RWPE2 (cell line): ENCODE measurements around the gene COMMD8.
"Not testable (repeated sequence)": the region's sequence is repeated elsewhere in the genome, so short reads cannot be mapped to it uniquely, and the experiment has no call there.

Source experiments
- ATAC-seq: fragments of 200-7000 bp; cut with Tn5 transposase; 3 replicates; pipeline ENCODE4 v1.9.1; 2021; ENCODE audit warnings: low read depth
- DNase-seq: peaks from one replicate; pipeline ENCODE4 v3.0.0-alpha.2; 2020; ENCODE audit warnings: low spot score
- H3K27ac ChIP-seq: fragments of 450-650 bp; 2 replicates; pipeline ENCODE4 v1.5.1; 2017; ENCODE audit warnings: mild to moderate bottlenecking; ENCODE audit not compliant: poor library complexity, severe bottlenecking
- H3K27me3 ChIP-seq: fragments of 250-450 bp; sonication (Bioruptor Pico); 2 replicates; pipeline ENCODE4 v1.5.1; 2021; ENCODE audit warnings: mild to moderate bottlenecking, moderate library complexity; ENCODE audit not compliant: insufficient read depth, poor library complexity, severe bottlenecking
- H3K36me3 ChIP-seq: fragments of 250-450 bp; sonication (Bioruptor Pico); 2 replicates; pipeline ENCODE4 v1.5.1; 2020; ENCODE audit warnings: low read depth, mild to moderate bottlenecking, moderate library complexity
- H3K4me1 ChIP-seq: fragments of 250-450 bp; sonication (Bioruptor Pico); 2 replicates; pipeline ENCODE4 v1.5.1; 2021; ENCODE audit warnings: mild to moderate bottlenecking, moderate library complexity; ENCODE audit not compliant: insufficient read depth, poor library complexity, severe bottlenecking
- H3K4me3 ChIP-seq: fragments of 250-450 bp; sonication (Bioruptor Pico); 2 replicates; pipeline ENCODE4 v1.5.1; 2021; ENCODE audit warnings: mild to moderate bottlenecking, moderate library complexity; ENCODE audit not compliant: severe bottlenecking
- H3K9me3 ChIP-seq: fragments of 250-450 bp; sonication (Bioruptor Pico); 2 replicates; pipeline ENCODE4 v1.5.1; 2021; ENCODE audit warnings: mild to moderate bottlenecking, moderate library complexity; ENCODE audit not compliant: severe bottlenecking
- TF ChIP-seq, protein P1 (sequence below): fragments of 450-650 bp; IDR thresholded peaks from one replicate; pipeline ENCODE4 v1.5.1; 2017; ENCODE audit warnings: mild to moderate bottlenecking, moderate library complexity; ENCODE audit not compliant: poor library complexity, severe bottlenecking

COMMD8 gene

DNA sequence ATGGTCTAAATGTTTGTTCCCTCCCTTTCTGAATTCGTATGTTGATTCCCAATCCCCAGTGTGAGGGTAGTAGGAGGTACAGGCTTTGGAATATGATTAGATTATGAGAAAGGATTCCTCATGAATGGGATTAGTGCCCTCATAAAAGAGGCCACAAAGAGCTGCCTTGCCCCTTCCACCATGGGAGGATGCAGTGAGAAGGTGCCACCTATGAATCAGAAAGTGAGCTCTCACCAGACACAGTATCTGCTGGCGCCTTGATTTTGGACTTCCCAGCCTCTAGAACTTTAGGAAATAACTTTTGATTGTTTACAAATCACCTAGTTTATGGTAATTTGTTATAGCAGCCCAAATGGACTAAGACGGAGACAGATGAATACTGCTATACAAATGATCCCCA, 25.2 kb upstream of the COMMD8 start:
- Histone ChIP-seq H3K4me1 (peaks cover 21% of the 10 kb centered on the region), H3K4me3 (no peak overlapping the region), H3K27ac (no peak overlapping the region), H3K9me3 (peaks cover 3% of the 10 kb centered on the region), H3K27me3 (no peaks in the 10 kb centered on the region), H3K36me3 (no peaks in the 10 kb centered on the region; the same call in 1 of the 2 replicates)
- no peak for ATAC-seq
- TF ChIP-seq, protein P1, sequence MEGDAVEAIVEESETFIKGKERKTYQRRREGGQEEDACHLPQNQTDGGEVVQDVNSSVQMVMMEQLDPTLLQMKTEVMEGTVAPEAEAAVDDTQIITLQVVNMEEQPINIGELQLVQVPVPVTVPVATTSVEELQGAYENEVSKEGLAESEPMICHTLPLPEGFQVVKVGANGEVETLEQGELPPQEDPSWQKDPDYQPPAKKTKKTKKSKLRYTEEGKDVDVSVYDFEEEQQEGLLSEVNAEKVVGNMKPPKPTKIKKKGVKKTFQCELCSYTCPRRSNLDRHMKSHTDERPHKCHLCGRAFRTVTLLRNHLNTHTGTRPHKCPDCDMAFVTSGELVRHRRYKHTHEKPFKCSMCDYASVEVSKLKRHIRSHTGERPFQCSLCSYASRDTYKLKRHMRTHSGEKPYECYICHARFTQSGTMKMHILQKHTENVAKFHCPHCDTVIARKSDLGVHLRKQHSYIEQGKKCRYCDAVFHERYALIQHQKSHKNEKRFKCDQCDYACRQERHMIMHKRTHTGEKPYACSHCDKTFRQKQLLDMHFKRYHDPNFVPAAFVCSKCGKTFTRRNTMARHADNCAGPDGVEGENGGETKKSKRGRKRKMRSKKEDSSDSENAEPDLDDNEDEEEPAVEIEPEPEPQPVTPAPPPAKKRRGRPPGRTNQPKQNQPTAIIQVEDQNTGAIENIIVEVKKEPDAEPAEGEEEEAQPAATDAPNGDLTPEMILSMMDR: no peak
- no peak for DNase-seq

DNA sequence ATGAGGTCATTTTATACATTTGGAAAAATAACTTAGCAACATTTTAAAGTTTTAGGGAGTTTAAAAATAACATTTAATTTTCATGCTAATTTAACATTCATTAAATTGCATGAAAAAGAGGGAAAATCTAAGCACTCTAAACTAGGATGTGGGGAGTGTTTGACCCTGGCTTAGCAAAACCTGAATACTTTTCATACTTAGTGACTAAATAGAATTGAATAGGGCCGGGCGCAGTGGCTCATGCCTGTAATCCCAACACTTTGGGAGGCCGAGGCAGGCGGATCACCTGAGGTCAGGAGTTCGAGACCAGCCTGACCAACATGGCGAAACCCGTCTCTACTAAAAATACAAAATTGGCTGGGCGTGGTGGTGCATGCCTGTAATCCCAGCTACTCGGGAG, 23.2 kb upstream of the COMMD8 start:
- Histone ChIP-seq H3K4me3 (peak overlapping the region; percentile 40), H3K4me1 (peaks cover 32% of the 10 kb centered on the region)
- not testable (repeated sequence) for ATAC-seq, DNase-seq, H3K9me3 ChIP-seq, H3K36me3 ChIP-seq, H3K27ac ChIP-seq, H3K27me3 ChIP-seq

DNA sequence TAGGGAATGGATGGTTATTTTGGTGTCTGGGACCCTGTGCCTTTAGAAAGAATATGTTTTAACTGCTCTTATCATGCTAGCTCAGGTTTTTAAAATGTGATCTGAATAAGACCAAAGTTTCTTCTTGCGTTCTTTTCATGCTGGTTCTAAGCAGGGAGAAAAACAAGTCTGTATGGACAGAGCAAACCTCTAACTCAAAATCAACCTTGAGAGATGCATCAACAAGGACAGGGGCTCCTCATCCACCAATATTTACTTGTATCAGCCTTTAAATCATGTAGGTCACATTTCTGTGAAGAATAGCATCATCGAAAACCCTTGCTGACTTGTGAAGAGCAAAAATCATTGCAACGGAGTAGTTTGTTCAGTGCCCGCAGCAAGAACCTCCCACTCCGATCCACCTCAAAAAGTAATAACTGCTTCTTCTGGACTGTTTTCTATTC, 22.8 kb upstream of the COMMD8 start:
- TF ChIP-seq, protein P1: no peak
- no peak for DNase-seq
- peak overlapping the region; percentile 68 for H3K27ac ChIP-seq
- peaks cover 32% of the 10 kb centered on the region for H3K4me1 ChIP-seq
- H3K4me3 ChIP-seq: peak overlapping the region; percentile 40
- ATAC-seq: no peak
- peaks cover 3% of the 10 kb centered on the region for H3K9me3 ChIP-seq
- H3K27me3 ChIP-seq: no peaks in the 10 kb centered on the region
- H3K36me3 ChIP-seq: no peaks in the 10 kb centered on the region; the same call in 1 of the 2 replicates

DNA sequence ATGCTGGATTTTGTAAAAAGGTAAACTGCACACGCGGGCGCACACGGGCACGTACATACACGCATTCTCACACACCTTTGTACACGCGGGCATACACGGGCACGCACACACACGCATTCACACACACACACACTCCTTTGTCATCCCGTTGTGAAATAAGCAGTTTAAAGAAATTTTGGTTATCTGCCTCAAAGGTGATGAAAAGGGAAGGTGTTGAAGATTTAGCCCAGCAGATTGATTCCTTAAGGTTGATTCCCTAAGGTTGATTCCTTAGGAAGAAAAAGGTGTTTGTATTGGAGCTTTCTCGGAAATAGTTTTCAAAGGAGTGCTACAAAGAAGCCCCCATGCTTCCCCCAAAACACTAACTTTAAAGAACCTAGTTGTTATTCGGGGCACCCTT, 22.3 kb upstream of the COMMD8 start:
- no peaks in the 10 kb centered on the region; the same call in 1 of the 2 replicates for H3K36me3 ChIP-seq
- H3K4me1 ChIP-seq: peaks cover 32% of the 10 kb centered on the region

DNA sequence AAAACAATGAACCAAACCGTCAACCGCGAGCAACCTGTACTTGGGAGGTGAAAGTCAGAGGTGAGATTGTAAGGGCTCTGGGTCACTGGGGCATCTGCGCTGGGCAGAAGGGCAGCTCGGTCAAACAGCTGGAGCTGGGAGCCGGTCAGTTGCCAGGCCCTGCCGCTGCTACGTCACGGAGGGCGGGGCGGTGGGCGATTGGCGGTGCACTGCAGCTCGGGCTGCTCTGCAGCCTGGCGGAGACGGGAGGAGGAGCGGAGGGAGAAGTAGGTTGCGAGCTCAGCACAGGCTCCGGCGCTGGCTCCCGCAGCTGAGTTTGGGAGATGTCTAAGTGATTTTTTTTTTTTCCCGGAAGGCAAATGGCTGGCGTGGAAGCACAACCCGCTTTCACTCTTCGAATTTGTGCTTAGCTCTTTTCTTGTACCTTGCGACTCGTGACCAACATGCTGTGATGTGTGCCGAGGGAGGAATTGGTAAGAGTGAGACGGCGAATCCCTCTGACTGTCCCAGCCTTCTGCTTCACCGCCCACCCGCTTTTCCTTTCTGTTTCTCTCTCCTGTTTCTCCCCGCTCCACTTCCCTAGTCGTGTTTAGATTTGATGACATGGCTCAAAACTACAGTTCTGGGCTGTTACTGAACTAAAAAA, 21.7 kb upstream of the COMMD8 start, which contains the start of gene ATP10D:
Gene ATP10D, plus strand, starts transcription at position 229 of the 646 bp plus-strand sequence. CDS start 27,266 bp downstream, outside the sequence.
- TF ChIP-seq, protein P1: no peak
- H3K9me3 ChIP-seq: peaks cover 3% of the 10 kb centered on the region
- H3K4me3 ChIP-seq: peak within 1 kb of the TSS; percentile 40
- H3K4me1 ChIP-seq: peaks cover 32% of the 10 kb centered on the region
- peak within 1 kb of the TSS; percentile 68 for H3K27ac ChIP-seq
- H3K36me3 ChIP-seq: no peaks in the 10 kb centered on the region; the same call in 1 of the 2 replicates
- DNase-seq (peak; percentile 93), ATAC-seq (peak; percentile 98)
- H3K27me3 ChIP-seq: no peaks in the 10 kb centered on the region

More for the DNA sequence above, 22.3 kb upstream of the COMMD8 start:
- TF ChIP-seq, protein P1: no peak
- Histone ChIP-seq H3K9me3 (peaks cover 3% of the 10 kb centered on the region), H3K27me3 (no peaks in the 10 kb centered on the region), H3K4me3 (peak overlapping the region; percentile 40), H3K27ac (peak overlapping the region; percentile 68)
- no peak for DNase-seq
- ATAC-seq: no peak
